Breast epithelium (tissue), 4 donors: Measurements from ENCODE around the gene GBF1. TPM values are rescaled to one million over a fixed set of nuclear protein-coding genes. Genes with fewer than 3 reads are reported as not detected.

Experiments used
- DNase-seq, 2 donors: peaks; one replicate each; pipeline ENCODE4 v3.0.0-alpha.2; 2019; ENCODE audit warnings: low spot score in 2 of 2
- H3K27ac ChIP-seq, 2 donors: fragments of 200-600 bp; sonication (generic) in 1 of 2; one replicate each; pipeline ENCODE4 v1.5.1; 2016 to 2019; ENCODE audit warnings: mild to moderate bottlenecking in 1 of 2
- H3K27me3 ChIP-seq, 2 donors: fragments of 200-600 bp; sonication (generic) in 1 of 2; one replicate each; pipeline versions ENCODE4 v1.5.1 to v1.6.0; 2017 to 2019; ENCODE audit warnings: control low read depth in 1 of 2, mild to moderate bottlenecking in 1 of 2
- H3K36me3 ChIP-seq: fragments of 200-600 bp; one replicate; pipeline ENCODE4 v1.5.1; 2019
- H3K4me1 ChIP-seq, 2 donors: fragments of 200-600 bp; sonication (generic); one replicate each; pipeline ENCODE4 v1.5.1; 2016 to 2019; ENCODE audit warnings: control low read depth in 1 of 2
- H3K4me3 ChIP-seq, 3 donors: fragments of 200-600 bp; sonication (generic); 1 replicate in 2 of 3; 2 replicates in 1 of 3; pipeline ENCODE4 v1.5.1; 2016 to 2019; ENCODE audit warnings: mild to moderate bottlenecking in 3 of 3, moderate library complexity in 2 of 3
- H3K9me3 ChIP-seq, 2 donors: fragments of 200-600 bp; sonication (generic) in 1 of 2; one replicate each; pipeline ENCODE4 v1.5.1; 2016 to 2019; ENCODE audit warnings: control low read depth in 1 of 2
- POLR2A ChIP-seq: fragments of 450-650 bp; IDR thresholded peaks from one replicate; pipeline ENCODE4 v1.6.1; 2016; ENCODE audit warnings: antibody characterized with exemption, mild to moderate bottlenecking, moderate library complexity
- POLR2AphosphoS5 ChIP-seq, 3 donors: sonication (generic); formaldehyde crosslinking; IDR thresholded peaks; one replicate each; pipeline ENCODE4 v1.6.1; 2017; ENCODE audit warnings: antibody characterized with exemption in 3 of 3
- intact Hi-C: fragments of 100-400 bp; cut with DNase I; formaldehyde crosslinking; loops from one replicate; pipeline ENCODE4 v1.15.1; 2023; ENCODE audit warnings: low total_unique reads
- total RNA-seq, 3 donors: library from RNA; depleted of rRNA; stranded (reverse); fragments of >200 nt; gene quantifications; one replicate each; pipeline ENCODE4 v1.1.0, GENCODE V29; 2016
- TF ChIP-seq, protein P1 (sequence below), 3 donors: fragments of 450-650 bp; IDR thresholded peaks; one replicate each; pipeline ENCODE4 v1.5.1; 2016 to 2017; ENCODE audit warnings: antibody characterized with exemption in 3 of 3, mild to moderate bottlenecking in 3 of 3, moderate library complexity in 3 of 3

The GBF1 gene
- total RNA-seq, 3 donors from 2014 or later, result 25.8 to 32.1 (median 25.9) TPM

- intact Hi-C loops, result no loop called here
- TF ChIP-seq, protein P1, sequence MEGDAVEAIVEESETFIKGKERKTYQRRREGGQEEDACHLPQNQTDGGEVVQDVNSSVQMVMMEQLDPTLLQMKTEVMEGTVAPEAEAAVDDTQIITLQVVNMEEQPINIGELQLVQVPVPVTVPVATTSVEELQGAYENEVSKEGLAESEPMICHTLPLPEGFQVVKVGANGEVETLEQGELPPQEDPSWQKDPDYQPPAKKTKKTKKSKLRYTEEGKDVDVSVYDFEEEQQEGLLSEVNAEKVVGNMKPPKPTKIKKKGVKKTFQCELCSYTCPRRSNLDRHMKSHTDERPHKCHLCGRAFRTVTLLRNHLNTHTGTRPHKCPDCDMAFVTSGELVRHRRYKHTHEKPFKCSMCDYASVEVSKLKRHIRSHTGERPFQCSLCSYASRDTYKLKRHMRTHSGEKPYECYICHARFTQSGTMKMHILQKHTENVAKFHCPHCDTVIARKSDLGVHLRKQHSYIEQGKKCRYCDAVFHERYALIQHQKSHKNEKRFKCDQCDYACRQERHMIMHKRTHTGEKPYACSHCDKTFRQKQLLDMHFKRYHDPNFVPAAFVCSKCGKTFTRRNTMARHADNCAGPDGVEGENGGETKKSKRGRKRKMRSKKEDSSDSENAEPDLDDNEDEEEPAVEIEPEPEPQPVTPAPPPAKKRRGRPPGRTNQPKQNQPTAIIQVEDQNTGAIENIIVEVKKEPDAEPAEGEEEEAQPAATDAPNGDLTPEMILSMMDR (IDR thresholded peaks at IDR 0.05), result no peak
- TF ChIP-seq POLR2AphosphoS5 (IDR thresholded peaks at IDR 0.05) (no peak), POLR2A (no peak)
- no peaks in the 10 kb centered on the region for H3K4me1 ChIP-seq
- H3K36me3 ChIP-seq, result peaks cover 13% of the 10 kb centered on the region
- H3K4me3 ChIP-seq, result no peak overlapping the region
- H3K27ac ChIP-seq, result no peak overlapping the region
- DNase-seq, result no peak
- H3K27me3 ChIP-seq, result no peaks in the 10 kb centered on the region
- peaks cover 0 to under 1% of the 10 kb centered on the region in 2 donors for H3K9me3 ChIP-seq
Measured at GRCh38 chr10:102375867-102376266, 130.5 kb downstream of the GBF1 start.

DNA sequence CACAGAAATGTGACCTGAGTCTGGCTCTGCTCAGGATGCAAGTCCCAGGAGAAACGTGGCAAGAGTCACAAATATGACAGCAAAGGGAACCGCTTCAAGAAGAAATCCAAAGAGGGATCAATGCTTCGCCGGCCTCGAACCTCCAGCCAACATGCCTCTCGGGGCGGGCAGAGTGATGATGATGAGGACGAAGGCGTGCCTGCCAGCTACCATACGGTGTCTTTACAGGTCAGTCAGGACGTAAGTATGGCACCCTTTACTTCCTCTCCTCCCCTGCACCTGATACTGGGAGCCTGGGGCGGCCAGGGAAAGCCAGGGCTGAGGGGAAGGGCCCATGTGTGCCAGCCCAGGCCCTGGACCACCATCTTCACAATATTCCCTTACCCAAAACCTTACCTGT lies 131.6 kb downstream of the GBF1 start:
- no peaks in the 10 kb centered on the region for H3K27me3 ChIP-seq
- peaks cover 6% of the 10 kb centered on the region for H3K36me3 ChIP-seq
- H3K4me3 ChIP-seq, result no peak overlapping the region
- no peak for DNase-seq
- TF ChIP-seq, protein P1 (IDR thresholded peaks at IDR 0.05), result no peak
- no peak for TF ChIP-seq POLR2AphosphoS5 (IDR thresholded peaks at IDR 0.05)
- no peaks in the 10 kb centered on the region for H3K4me1 ChIP-seq
- H3K9me3 ChIP-seq, result no peaks in the 10 kb centered on the region
- H3K27ac ChIP-seq, result no peak overlapping the region
- intact Hi-C loops, result no loop called here

DNA sequence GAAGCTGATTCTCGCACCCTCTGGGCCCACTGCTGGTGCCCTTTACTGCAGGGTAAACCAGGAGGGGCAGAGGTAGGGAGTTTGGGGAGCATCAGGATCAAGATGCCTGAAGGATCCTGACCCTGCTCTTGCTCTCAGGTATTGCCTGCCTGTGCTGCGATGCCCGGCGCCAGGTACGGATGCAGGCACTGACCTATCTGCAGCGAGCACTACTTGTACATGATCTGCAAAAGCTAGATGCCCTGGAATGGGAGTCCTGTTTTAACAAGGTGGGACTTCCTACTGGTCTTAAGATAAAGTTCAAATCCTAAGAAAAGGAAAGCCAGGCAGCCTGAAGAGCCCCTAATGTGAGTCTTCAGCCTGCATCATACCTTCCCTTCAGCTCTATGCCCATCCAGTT lies 134.1 kb downstream of the GBF1 start:
- no peak overlapping the region for H3K4me3 ChIP-seq
- H3K27me3 ChIP-seq, result no peaks in the 10 kb centered on the region
- no peaks in the 10 kb centered on the region for H3K9me3 ChIP-seq
- intact Hi-C loops, result no loop called here
- peaks cover 6% of the 10 kb centered on the region for H3K36me3 ChIP-seq
- H3K27ac ChIP-seq, result no peak overlapping the region
- DNase-seq, result no peak
- TF ChIP-seq, protein P1 (IDR thresholded peaks at IDR 0.05), result no peak
- TF ChIP-seq POLR2AphosphoS5 (IDR thresholded peaks at IDR 0.05) (no peak), POLR2A (no peak)
- H3K4me1 ChIP-seq, result no peaks in the 10 kb centered on the region

DNA sequence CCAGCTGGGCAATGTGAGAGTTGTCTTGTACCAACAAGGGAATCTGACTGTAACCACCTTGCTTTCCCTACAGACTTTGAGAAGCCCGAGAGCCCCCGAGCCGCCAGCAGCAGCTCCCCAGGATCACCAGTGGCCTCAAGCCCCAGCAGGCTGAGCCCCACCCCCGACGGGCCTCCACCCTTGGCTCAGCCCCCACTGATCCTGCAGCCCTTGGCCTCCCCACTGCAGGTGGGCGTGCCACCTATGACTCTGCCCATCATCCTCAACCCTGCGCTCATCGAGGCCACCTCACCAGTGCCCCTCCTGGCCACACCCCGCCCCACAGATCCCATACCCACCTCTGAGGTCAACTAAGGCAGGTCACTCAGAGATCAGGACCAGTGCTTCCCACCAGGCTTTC lies 136.7 kb downstream of the GBF1 start:
- Histone ChIP-seq H3K4me1 (no peaks in the 10 kb centered on the region), H3K27ac (no peak overlapping the region), H3K27me3 (no peaks in the 10 kb centered on the region), H3K9me3 (no peaks in the 10 kb centered on the region), H3K4me3 (no peak overlapping the region), H3K36me3 (peaks cover 6% of the 10 kb centered on the region)
- DNase-seq, result no peak
- TF ChIP-seq POLR2AphosphoS5 (IDR thresholded peaks at IDR 0.05), result no peak
- no peak for TF ChIP-seq POLR2A
- TF ChIP-seq, protein P1 (IDR thresholded peaks at IDR 0.05), result no peak
- intact Hi-C loops, result no loop called here

- intact Hi-C loops, result no loop called here
- Histone ChIP-seq H3K4me1 (no peaks in the 10 kb centered on the region), H3K4me3 (no peak overlapping the region), H3K36me3 (peaks cover 6% of the 10 kb centered on the region), H3K27me3 (no peaks in the 10 kb centered on the region), H3K27ac (no peak overlapping the region), H3K9me3 (no peaks in the 10 kb centered on the region)
- no peak for DNase-seq
- TF ChIP-seq POLR2AphosphoS5 (IDR thresholded peaks at IDR 0.05), result no peak
- TF ChIP-seq POLR2A, result no peak
- TF ChIP-seq, protein P1 (IDR thresholded peaks at IDR 0.05), result no peak
Measured at GRCh38 chr10:102382871-102383270, 137.5 kb downstream of the GBF1 start.
